Pulmonary artery endothelial cell (primary cell): ENCODE data around the gene FGGY. TPM values are rescaled to one million over a fixed set of nuclear protein-coding genes. Genes with fewer than 3 reads are reported as not detected.
"Not testable (repeated sequence)": the region's sequence is repeated elsewhere in the genome, so short reads cannot be mapped to it uniquely, and the experiment has no call there.

Experiments used
- DNase-seq: peaks from one replicate; pipeline ENCODE4 v3.0.0-alpha.2; 2011; ENCODE audit warnings: low read depth, low spot score
- total RNA-seq: library from RNA; depleted of rRNA; stranded (reverse); fragments of >200 nt; gene quantifications from 2 replicates; pipeline ENCODE4 v1.2.3, GENCODE V29; 2014

Gene FGGY
- total RNA-seq, 1 donor from 2014 or later = 9.3 TPM

DNA sequence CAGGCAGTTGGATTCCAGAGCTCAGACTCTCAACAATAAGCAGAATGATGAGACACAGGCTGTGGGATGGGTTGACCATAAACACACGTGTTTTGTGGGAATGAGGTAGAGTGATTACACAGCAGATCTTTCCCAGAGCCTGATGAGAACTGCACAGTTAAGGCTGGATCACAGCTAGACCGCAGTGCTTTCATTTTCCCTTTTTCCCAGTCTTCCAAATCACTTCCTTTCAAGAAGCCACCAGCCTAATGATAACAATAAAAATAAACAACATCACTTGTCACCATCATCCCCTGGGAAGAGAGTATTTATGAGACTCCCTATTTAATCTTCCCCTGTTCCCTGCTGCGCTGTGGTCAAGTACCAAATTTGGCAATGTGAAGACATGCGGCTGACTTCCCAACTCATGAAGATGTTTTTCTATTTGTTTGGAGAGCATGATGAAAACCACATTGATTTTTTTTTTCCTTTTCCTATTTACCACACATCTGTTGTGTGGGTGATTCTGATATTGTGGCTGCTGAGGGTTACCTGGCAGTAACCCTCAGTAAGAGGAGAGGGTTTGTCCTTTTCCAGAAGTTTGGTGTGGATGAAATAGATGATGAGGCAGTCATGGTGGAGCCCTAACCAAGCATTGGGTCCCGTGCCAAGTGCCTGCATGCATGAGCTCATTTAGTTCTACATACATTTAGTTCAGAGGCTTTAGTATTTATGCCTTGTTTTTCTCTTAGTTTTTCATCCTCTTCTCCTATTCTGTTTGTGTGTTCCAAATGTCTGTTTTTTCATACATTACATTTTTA is 268.9 kb downstream of the FGGY start:
- no peak for DNase-seq

DNA sequence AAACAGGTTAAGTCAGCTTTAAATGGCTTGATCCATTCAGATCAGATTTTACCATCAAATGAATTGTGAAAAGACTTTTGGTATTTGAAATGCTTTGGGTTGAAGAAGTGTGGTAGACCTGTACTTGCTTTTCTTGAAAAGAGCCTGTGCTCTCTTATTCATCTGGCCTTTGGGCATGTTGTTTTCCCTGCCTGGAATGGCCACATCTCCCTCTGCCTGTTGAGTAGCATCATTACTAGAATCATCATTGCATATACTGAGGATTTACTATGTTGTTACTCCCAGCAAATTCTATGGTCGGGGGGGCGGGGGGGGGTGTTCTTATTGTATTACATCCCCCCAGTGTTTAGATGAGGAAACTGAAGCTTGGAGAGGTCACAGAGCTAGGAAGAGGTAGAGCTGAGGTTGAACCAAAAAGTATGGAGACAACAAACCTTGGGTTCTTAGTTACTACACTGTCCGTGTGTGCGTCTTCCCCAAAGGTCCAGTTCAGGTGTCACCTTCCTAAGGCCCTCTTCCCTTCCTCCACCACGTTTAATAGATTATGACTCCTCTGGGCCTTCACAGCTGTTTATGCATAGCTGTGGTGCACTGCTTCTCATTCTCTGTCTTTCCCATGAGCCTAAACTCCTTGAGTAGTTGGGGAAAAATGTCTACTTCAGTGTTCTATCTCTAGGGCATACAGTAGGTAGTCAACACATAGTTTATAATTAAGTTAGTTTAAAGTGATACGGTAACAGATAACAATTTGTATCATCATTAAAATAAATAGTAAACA is 271.5 kb downstream of the FGGY start:
- DNase-seq = no peak

DNA sequence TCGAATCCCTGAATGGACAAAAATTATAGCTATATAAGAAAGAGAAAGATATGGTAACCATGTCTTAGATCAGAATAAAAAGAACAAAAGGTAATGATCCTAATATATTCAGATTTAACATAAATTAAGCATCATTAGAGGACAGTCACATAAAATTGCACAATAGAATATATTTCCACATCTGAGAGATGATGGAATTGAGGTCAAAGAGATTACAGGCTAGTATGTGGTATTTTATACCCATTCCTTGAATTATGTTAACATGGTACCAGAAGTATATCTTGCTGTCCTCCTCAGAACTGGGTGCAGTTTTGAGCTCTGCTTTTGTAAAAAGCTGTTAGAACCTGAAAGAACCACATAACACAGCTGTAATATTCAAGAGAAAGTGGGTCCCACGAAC is 272.3 kb downstream of the FGGY start:
- no peak for DNase-seq

DNA sequence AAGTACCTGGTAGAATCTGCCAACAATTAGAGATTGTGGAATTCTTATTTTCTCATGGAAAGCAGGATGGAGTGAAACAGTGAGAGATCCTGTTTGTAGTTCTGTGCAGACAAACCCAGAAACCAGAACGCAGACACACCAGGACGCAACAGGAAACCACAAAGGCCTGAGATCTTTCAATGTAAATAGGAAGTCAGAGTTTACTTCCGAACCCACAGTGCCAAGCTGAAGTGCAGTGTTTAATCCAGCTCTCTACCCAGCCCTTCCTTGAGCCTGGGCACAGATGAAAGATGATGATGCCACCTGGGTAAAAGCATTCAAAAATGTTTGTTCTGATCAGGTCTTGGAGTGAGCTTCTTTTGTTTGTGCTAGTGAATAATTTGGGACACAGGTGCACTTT is 273.6 kb downstream of the FGGY start:
- DNase-seq = peak; percentile 41

DNA sequence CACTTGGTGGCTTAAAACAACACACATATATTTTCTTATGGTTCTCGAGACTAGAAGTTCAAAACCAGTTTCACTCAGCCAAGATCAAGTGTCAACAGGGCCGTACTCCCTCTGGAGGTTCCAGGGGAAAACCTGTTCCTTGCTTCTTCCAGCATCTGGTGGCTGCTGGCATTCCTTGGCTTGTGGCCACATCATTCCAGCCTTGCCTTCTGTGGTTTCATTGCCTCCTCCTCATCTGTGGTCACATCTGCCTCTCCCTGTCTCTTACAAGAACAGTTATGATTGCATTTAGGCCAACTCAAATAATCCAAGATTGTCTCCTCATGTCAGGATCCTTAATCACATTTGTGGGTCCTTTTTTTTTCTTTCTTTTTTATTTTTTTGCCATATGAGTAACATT is 277.2 kb downstream of the FGGY start:
- DNase-seq = no peak

DNA sequence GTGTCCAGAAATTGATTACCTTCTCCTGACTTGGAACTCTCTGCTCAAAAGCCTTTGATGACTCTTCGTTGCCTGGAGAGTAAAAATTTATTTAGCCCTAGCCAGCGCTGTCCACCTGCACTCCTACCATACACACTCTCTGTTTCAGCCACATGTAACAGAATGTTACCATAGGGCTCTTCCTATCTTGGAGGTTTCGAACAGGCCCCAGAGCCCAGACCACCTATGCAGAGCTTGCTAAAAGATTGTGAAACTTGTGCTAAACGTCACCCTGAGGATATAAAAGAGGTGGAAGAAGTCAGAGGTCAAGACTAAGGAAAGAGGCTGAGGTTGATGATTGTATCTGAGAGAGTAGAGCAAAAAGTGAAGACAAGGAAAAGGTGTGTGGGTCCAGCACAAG is 280.9 kb downstream of the FGGY start:
- no peak for DNase-seq

DNA sequence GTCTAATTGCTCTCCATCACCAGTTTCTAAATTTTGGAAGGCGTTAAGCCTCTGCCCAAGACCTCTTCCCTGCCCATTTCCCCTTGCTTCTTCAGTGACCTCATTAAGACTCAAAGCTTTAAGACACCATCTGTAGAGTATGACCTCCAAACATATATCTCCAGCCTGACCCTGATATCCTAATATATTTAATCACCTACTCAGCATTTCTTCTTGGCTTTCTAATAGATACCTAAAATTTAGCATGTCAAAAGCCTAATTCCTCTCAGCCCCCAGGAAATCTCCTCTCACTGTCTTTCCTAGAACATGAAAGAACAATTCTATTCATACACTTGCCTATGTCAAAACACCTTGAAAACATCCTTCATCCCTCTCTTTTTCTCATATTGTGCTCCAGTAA is 282.3 kb downstream of the FGGY start:
- no peak for DNase-seq

DNA sequence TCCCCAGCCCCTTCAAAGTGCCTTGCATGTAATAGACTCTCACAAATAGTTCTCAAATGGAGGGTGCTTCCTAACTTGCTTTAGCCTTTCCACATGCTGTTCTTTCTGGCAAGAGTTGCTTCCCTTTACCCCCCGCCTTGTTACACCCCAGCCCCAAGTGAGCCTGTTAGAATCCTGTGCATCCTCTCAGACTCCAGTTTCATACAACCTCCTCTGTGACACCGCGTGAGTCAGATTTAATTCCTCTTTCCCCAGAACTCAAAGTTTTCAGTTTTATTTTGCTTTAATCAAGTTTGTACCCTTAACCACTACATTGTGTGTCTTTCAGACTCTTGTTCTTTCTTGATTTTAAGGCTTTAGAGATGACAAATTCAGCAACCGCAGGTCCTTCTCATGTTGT is 283.4 kb downstream of the FGGY start:
- no peak for DNase-seq

DNA sequence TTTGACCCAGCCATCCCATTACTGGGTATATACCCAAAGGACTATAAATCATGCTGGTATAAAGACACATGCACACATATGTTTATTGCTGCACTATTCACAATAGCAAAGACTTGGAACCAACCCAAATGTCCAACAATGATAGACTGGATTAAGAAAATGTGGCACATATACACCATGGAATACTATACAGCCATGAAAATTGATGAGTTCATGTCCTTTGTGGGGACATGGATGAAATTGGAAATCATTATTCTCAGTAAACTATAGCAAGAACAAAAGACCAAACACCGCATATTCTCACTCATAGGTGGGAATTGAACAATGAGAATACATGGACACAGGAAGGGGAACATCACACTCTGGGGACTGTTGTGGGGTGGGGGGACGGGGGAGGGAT is 295.5 kb downstream of the FGGY start:
- not testable (repeated sequence) for DNase-seq

DNA sequence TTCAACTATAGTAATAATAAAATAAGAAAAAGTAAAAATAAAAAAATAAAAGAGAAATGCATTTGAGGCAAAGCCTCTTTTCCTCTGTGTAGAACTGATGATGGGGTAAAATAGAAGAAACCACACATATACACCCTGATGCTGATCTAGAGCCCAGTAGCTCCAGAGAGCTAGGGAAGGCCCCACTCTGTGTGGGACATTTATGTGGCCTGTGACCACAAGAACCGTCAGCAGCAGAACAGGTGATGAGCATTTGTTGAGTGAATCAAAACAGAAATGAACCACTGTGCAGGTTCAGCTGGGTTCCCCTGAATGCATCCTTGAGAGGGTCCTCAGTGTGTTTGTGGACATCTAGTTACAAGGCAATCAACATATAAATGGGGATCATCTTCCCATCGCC is 296.0 kb downstream of the FGGY start:
- no peak for DNase-seq

DNA sequence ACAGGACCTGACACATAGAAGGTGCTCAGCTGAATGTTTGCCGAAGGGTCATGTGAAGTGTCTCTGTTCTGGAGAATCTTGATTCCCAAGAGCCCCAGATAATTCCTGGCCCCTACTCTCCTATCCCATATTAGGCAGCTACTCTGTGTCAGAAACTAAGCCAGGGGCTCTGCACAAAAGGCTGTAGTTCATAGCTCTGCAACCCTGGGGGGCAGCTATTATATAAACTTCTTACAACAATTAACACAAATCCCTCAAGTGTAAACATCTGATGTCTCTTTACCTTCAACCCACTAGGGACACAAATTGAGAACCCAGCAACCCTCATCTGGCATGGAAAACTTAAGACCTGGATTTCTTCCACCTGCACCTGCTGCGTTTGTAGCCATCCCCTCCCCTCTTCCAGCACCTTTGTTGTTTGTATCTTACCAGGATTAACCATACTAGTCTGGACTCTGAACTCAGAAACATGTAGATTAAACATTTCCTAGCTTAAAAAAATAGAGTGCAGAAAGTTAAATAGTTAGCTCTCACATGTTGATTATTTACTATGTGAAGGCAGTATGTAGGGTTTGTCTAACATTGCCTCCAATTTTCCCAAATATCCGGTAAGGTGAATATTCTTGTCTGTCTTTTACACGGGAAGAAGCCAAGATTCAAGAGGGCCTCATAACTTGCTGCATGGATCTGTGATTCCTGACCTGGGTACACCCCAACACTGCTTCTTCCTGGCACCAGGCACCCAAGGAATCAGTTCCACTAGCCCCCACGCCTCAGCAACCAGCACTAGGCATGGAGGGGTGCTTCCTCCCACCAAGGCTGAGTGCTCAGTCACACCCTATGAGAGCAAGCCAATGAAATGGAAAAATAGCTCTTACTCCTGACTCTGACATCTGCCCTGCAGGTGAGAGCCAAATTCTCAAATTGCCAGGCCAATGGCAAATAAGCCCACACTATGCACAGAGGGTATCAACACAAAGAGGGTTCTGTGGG is 297.2 kb downstream of the FGGY start:
- DNase-seq = no peak

DNA sequence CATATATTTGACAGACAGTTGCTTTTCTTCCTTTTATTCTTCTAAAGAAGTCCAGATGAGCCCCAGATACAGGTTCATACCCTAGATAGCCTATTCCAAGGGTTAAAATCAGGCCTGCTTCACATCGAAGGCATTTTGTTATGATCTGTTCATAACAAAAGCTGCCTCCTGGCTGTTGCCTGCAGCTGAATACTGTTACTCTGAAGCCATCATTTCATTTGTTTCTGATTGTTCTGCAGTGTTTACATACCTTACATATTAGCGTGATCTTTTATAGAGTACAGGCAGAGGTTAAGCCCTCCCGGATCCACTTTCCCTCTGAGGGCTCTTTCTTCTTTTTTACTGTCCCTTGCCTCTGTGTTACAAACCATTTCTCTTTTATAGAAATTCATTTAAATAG is 298.9 kb downstream of the FGGY start:
- peak; percentile 26 for DNase-seq

DNA sequence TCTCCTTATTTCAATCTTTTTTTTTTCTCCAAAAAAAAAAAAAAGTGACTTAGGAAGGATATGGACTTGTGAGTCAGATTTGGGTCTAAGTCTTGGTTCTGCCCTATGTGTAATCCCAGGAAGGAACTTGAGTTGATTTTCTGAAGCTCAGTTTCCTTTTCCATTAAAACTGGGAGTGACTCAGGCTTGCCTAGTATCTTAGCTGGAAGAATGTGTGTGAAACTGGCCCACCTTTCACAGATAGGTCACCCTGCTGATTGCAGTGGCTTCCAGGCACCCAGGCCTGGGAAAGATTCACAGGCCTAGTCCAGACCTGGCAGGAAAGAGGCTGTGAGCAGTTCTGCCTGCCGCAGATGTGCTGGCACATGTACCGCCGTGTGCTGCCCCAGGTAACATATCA is 299.5 kb downstream of the FGGY start:
- DNase-seq = peak; percentile 99

DNA sequence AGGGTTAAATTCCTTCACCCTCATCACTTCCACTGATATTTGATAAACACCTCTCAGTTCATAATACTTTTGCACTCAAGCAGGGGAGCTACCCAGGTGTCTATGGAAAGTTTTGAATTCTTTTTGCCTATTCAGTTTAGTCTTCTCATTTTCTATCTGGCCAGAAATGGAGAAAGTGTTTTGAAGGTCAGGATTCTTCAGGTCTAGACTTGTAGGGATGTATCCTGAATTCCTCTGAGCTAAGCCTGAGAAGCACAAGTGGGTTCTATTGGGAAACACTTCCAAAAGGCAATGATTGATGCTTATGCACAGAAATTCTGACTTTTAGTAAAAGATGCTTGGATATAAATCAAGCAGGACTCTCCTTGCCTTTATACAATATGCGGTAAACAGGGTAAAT is 300.1 kb downstream of the FGGY start:
- DNase-seq = no peak

DNA sequence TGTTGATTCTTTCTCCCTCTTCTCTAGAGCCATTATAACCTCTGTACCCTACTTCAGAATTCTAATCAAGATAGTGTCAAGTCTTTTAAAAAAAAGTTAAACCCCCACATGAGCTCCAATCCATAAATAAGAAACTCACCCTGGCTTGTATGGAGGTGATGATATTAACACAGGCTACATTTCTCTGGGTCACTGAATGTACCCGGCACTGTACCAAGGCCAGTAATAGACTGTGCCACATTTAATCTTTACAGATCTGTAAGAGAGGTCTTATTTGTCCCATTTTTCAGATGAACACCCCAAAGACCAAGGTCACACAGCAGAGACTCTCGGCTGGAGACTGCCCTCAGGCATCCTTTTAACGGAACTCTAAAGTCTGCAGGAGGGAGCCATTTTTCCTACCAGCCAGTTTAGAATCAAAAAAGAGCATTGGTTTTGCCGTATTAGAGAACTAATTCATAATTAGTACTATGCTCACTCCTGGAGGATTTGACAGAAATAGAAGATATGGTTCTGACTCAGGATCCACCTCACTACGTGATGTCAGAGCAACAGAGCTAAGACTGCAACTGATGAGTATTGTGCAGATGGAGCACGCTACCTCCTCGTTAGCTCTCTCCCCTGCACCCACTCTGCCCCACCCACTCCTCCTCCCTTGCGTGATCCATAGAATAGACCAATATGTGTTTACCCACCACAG is 300.7 kb downstream of the FGGY start:
- DNase-seq = no peak

DNA sequence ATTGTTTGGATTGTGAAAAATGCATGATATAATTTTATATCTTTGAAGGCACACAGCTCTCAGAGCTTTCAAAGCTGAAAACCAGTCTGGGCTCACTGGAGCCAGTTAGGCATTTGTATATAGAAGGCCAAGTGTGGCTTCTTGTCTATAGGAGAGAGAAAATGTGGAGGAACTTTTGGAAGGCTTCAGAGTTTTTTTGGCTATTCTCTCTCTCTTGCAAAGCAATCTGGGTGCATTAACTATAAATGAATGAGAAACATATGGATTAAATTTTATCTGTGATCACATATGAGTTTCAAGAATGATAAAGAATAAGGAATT is 301.2 kb downstream of the FGGY start:
- no peak for DNase-seq

DNA sequence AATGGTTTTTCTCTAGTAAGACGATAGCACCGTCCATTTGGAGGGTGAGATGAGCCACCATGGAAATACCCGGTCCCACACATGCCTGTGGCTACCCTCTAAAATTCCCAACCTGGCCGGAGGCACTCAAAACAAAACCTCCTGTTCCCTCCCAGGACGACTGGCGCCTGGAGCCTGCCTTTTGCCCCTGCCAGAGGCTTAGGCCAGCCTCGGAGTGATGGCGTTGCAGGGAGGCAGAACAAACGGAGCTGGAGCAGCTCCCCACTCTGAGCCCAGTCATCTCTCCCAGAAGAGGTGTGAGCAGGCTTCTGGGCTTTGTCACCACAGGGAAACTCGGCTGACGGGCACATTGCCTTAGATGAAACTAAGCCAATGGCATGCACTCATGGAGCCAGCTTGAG is 304.1 kb downstream of the FGGY start:
- DNase-seq = no peak

DNA sequence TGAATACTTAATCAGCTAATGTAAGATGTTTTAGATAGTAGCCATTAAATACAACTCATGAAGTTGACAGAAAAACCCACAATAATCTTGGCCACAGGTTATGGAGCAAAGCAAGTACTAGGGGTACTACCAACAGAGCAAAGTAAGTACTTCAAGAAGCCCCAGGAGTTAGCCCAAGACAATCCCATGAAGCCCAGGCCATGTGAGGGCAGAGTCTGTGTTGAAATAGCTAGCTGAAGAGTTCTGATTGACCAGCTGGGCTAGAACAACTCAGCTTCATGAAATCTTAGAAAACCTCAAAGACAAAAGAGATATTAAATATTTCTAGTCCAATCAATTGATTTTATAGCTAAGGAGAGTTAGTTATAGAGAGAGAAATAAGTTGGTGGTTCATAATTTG is 304.9 kb downstream of the FGGY start:
- no peak for DNase-seq

DNA sequence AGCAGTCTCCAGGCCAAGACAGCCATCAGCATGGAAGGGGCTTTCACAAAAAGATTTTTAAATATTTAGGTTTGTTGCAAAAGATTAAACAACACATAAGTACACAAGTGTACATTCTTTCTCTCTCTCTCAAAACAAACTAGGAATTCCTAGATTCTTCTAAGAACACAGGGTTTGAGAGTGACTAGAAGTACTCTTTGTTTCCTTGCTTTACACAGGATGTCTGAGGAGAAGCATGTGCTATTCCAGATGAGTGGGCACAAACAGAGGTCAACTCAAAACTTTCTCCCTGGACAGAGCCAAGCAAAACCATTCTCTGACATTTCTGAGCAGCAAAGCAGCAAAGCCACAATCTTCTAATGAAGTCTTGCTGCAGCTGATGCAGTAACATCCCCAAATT is 307.3 kb downstream of the FGGY start:
- no peak for DNase-seq

DNA sequence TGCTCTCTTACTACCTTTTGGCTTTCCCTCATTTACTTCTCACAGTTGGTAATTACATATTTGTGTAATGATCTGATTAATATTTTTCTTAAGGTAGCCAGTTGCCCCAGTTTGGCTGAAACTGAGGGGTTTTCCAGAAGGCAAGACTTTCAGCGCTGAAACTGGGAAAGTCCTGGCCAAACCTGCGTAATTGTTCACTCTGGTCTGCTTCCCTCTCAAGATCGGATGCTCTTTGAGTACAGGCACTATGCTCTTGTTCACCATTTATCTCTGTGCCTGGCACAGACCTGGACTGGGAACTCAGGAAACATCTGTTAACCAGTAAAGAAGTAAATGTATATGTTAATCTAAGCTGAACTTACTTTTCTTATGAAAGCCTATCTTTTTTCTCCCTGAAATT is 308.3 kb downstream of the FGGY start:
- DNase-seq = no peak

DNA sequence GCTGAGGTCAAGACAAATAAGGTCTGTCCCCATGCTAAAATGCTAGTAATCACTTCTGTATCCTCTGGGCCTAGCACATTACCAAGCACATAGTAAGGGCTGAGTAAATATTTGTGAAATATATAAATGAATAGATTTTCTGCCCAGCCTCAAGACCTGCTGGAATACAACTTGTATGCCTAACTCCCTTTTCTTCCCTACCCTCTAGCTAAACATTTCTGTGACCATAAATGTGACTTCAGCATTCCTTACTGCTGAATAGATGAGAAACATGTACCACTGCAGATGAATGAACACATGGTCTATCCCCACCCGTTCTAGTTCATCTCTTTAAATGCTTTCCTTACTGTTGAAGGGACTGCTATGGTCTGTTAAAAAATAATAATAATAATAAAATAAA is 308.9 kb downstream of the FGGY start:
- DNase-seq = no peak
